DOHH2 (cell line): ENCODE results near the gene SLC27A1.

Experiments
- H3F3A ChIP-seq: fragments of 200-600 bp; sonication (generic), shearing (Covaris generic); 2 replicates; pipeline ENCODE4 v1.6.0; 2016; ENCODE audit warnings: antibody characterized with exemption, mild to moderate bottlenecking; ENCODE audit not compliant: control insufficient read depth, insufficient read depth
- H3K27ac ChIP-seq: fragments of 200-600 bp; sonication (generic); 2 replicates; pipeline ENCODE4 v1.5.1; 2014; ENCODE audit warnings: low read depth, mild to moderate bottlenecking, low read length, moderate library complexity
- H3K27me3 ChIP-seq: fragments of 200-600 bp; sonication (generic); 2 replicates; pipeline ENCODE4 v1.6.1; 2014; ENCODE audit warnings: mild to moderate bottlenecking, low read length, mixed read lengths; ENCODE audit not compliant: control insufficient read depth
- H3K36me3 ChIP-seq: fragments of 200-600 bp; sonication (generic); 2 replicates; pipeline ENCODE4 v1.6.1; 2014; ENCODE audit warnings: mild to moderate bottlenecking, low read length, moderate library complexity, mixed read lengths; ENCODE audit not compliant: control insufficient read depth
- H3K4me1 ChIP-seq: fragments of 200-600 bp; sonication (generic); 2 replicates; pipeline ENCODE4 v1.6.1; 2014; ENCODE audit warnings: mild to moderate bottlenecking, low read length, mixed read lengths; ENCODE audit not compliant: control insufficient read depth
- H3K4me2 ChIP-seq: fragments of 200-600 bp; sonication (generic); 2 replicates; pipeline ENCODE4 v1.6.0; 2014; ENCODE audit warnings: mild to moderate bottlenecking, low read length, moderate library complexity
- H3K4me3 ChIP-seq: fragments of 200-600 bp; sonication (generic); 2 replicates; pipeline ENCODE4 v1.5.1; 2014; ENCODE audit warnings: mild to moderate bottlenecking, low read length, mixed read lengths
- H3K79me2 ChIP-seq: fragments of 200-600 bp; sonication (generic); 2 replicates; pipeline ENCODE4 v1.6.1; 2014; ENCODE audit warnings: mild to moderate bottlenecking, low read length, mixed read lengths; ENCODE audit not compliant: control insufficient read depth
- H3K9me2 ChIP-seq: fragments of 200-600 bp; sonication (generic); replicated peaks from 2 replicates; pipeline ENCODE4 v1.6.1; 2014; ENCODE audit warnings: mild to moderate bottlenecking, low read length, mixed read lengths; ENCODE audit not compliant: control insufficient read depth
- H3K9me3 ChIP-seq: fragments of 200-600 bp; sonication (generic); 2 replicates; pipeline ENCODE4 v1.6.1; 2014; ENCODE audit warnings: antibody characterized with exemption, low read length, mixed read lengths; ENCODE audit not compliant: control insufficient read depth, insufficient read depth
- H4K20me1 ChIP-seq: fragments of 200-600 bp; sonication (generic); 2 replicates; pipeline ENCODE4 v1.6.0; 2014; ENCODE audit warnings: low read depth, mild to moderate bottlenecking, antibody characterized with exemption, low read length, moderate library complexity; ENCODE audit not compliant: control insufficient read depth, insufficient read depth
- CTCF ChIP-seq: fragments of 200-600 bp; sonication (generic); IDR thresholded peaks from one replicate; pipeline ENCODE4 v1.5.1; 2014; ENCODE audit warnings: antibody characterized with exemption, mild to moderate bottlenecking, low read depth, low read length; ENCODE audit not compliant: poor library complexity, severe bottlenecking
- EZH2phosphoT487 ChIP-seq: fragments of 200-600 bp; sonication (generic); IDR thresholded peaks from 2 replicates; pipeline ENCODE4 v1.6.1; 2017; ENCODE audit warnings: borderline replicate concordance, mild to moderate bottlenecking, antibody characterized with exemption, low read length, moderate library complexity, mixed read lengths

Gene SLC27A1

GRCh38 chr19:17488593-17489391 is 18.5 kb downstream of the SLC27A1 start:
- H3K36me3 ChIP-seq = no peaks in the 10 kb centered on the region
- peak; percentile 82 for TF ChIP-seq CTCF
- no peak for TF ChIP-seq EZH2phosphoT487
- H3K4me2 ChIP-seq = peak overlapping the region; percentile 88
- no peaks in the 10 kb centered on the region for H3K27me3 ChIP-seq
- no peaks in the 10 kb centered on the region; the same call in 1 of the 2 replicates for H3F3A ChIP-seq
- H3K4me3 ChIP-seq = peak overlapping the region; percentile 75
- H3K9me3 ChIP-seq = no peaks in the 10 kb centered on the region
- no peak overlapping the region for H3K27ac ChIP-seq
- H3K9me2 ChIP-seq = no peaks in the 10 kb centered on the region
- H3K4me1 ChIP-seq = peaks cover 22% of the 10 kb centered on the region
- H4K20me1 ChIP-seq = no peaks in the 10 kb centered on the region
- no peaks in the 10 kb centered on the region for H3K79me2 ChIP-seq

- H3K27me3 ChIP-seq = no peaks in the 10 kb centered on the region
- no peak overlapping the region for H3K27ac ChIP-seq
- no peaks in the 10 kb centered on the region; the same call in 1 of the 2 replicates for H3F3A ChIP-seq
- H3K4me2 ChIP-seq = peak overlapping the region; percentile 88; the same call in 1 of the 2 replicates
- H3K9me2 ChIP-seq = no peaks in the 10 kb centered on the region
- H3K79me2 ChIP-seq = no peaks in the 10 kb centered on the region
- no peaks in the 10 kb centered on the region for H4K20me1 ChIP-seq
- peaks cover 22% of the 10 kb centered on the region for H3K4me1 ChIP-seq
- no peak for TF ChIP-seq EZH2phosphoT487
- TF ChIP-seq CTCF = peak; percentile 45
- no peaks in the 10 kb centered on the region for H3K36me3 ChIP-seq
- H3K9me3 ChIP-seq = no peaks in the 10 kb centered on the region
- no peak overlapping the region for H3K4me3 ChIP-seq
These were observed 19.2 kb downstream of the SLC27A1 start for GRCh38 chr19:17489392-17490030.

- no peaks in the 10 kb centered on the region for H3K27me3 ChIP-seq
- peaks cover 22% of the 10 kb centered on the region for H3K4me1 ChIP-seq
- H4K20me1 ChIP-seq = no peaks in the 10 kb centered on the region
- no peaks in the 10 kb centered on the region for H3K79me2 ChIP-seq
- H3F3A ChIP-seq = no peaks in the 10 kb centered on the region; the same call in 1 of the 2 replicates
- TF ChIP-seq EZH2phosphoT487 = no peak
- no peak for TF ChIP-seq CTCF
- no peak overlapping the region for H3K27ac ChIP-seq
- H3K36me3 ChIP-seq = no peaks in the 10 kb centered on the region
- no peak overlapping the region for H3K4me2 ChIP-seq
- no peak overlapping the region for H3K4me3 ChIP-seq
- no peaks in the 10 kb centered on the region for H3K9me3 ChIP-seq
- H3K9me2 ChIP-seq = no peaks in the 10 kb centered on the region
These were observed 20.1 kb downstream of the SLC27A1 start for GRCh38 chr19:17490411-17490810.
